GM12891 (cell line): ENCODE data around the gene NLRX1.

ENCODE experiments used
- PAX5 ChIP-seq: IDR thresholded peaks from 2 replicates; pipeline ENCODE4 v1.6.1; 2011; ENCODE audit warnings: low read length, moderate library complexity, mild to moderate bottlenecking; ENCODE audit not compliant: insufficient read depth, severe bottlenecking
- POLR2A ChIP-seq: IDR thresholded peaks from 2 replicates; pipeline ENCODE4 v1.6.1; 2011; ENCODE audit warnings: low read depth, low read length, control low read depth
- POLR2AphosphoS5 ChIP-seq: IDR thresholded peaks from 2 replicates; pipeline ENCODE4 v1.6.1; 2011; ENCODE audit warnings: low read depth, low read length, control low read depth
- POU2F2 ChIP-seq: IDR thresholded peaks from 2 replicates; pipeline ENCODE4 v1.6.1; 2011; ENCODE audit warnings: low read depth, mild to moderate bottlenecking, control low read depth, low read length, moderate library complexity
- SPI1 ChIP-seq: IDR thresholded peaks from 2 replicates; pipeline ENCODE4 v1.6.1; 2011; ENCODE audit warnings: low read depth, low read length, control low read depth
- TAF1 ChIP-seq: IDR thresholded peaks from 2 replicates; pipeline ENCODE4 v1.6.1; 2011; ENCODE audit warnings: low read depth, low read length, control low read depth

GRCh38 chr11:119173453-119173852 is 4.9 kb downstream of the NLRX1 start:
- TF ChIP-seq POLR2A (no peak), TAF1 (no peak), SPI1 (no peak), POLR2AphosphoS5 (no peak), POU2F2 (no peak), PAX5 (no peak)
